Amniotic epithelial cell (primary cell): ENCODE results near the gene RSL1D1.
"Not testable (repeated sequence)": the region's sequence is repeated elsewhere in the genome, so short reads cannot be mapped to it uniquely, and the experiment has no call there.

Experiments
- DNase-seq: peaks from one replicate; pipeline ENCODE4 v3.0.0-alpha.2; 2010; ENCODE audit warnings: low read depth

The RSL1D1 gene

GRCh38 chr16:11843861-11844260 lies 7.5 kb downstream of the RSL1D1 start:
- no peak for DNase-seq

- no peak for DNase-seq
These were observed 8.1 kb downstream of the RSL1D1 start for GRCh38 chr16:11843206-11843605.

GRCh38 chr16:11841026-11841425 lies 10.3 kb downstream of the RSL1D1 start:
- no peak for DNase-seq

- DNase-seq, result peak; percentile 82
These were observed 14.6 kb downstream of the RSL1D1 start for GRCh38 chr16:11836650-11837244.

- DNase-seq, result peak; percentile 82
These were observed 15.3 kb downstream of the RSL1D1 start for GRCh38 chr16:11835891-11836649.

GRCh38 chr16:11835309-11835708 lies 16.0 kb downstream of the RSL1D1 start:
- DNase-seq, result no peak

- peak; percentile 99 for DNase-seq
These were observed 17.2 kb downstream of the RSL1D1 start for GRCh38 chr16:11833951-11834695.

GRCh38 chr16:11828696-11829095 lies 22.6 kb downstream of the RSL1D1 start:
- DNase-seq, result no peak

- not testable (repeated sequence) for DNase-seq
These were observed 25.7 kb downstream of the RSL1D1 start for GRCh38 chr16:11825520-11826165.

DNA sequence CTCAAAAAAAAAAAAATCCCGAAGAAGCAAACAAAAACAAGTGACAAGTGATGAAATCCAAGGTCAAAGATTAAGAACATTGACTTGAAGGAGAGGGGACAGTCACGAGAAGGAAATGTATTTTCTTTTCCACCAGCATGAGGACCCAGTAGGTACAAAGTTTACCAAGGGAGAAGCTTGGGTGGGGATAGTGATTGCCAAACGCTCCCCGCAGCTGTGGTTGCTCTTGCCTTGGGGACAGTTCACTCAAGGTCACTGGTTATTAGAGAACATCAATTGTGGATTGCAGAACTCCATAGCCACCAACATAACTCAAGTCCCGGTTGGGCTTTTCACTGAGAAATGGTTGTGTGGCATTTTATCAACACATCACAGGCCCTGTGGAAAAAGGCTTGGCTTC lies 27.0 kb downstream of the RSL1D1 start:
- no peak for DNase-seq

GRCh38 chr16:11823645-11824044 lies 27.7 kb downstream of the RSL1D1 start:
- not testable (repeated sequence) for DNase-seq

DNA sequence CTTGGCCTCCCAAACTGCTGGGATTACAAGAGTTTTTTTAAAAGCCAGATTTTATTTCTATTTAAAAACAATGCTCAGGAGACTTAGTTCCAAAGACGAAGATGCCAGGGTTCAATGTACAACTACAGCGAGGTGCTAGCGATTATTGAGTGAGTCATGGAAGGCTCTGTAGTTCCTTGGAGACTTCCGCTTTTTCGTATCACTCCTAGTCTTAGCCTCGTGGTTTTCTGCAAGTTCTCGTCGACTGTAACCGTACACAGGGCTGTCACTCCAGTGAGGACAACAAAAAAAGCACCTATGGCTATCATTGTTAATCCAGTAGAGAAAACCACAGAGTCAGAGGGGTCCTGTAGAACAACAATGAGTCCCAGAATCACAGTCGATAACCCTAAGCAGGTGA lies 31.5 kb downstream of the RSL1D1 start:
- DNase-seq, result no peak

DNA sequence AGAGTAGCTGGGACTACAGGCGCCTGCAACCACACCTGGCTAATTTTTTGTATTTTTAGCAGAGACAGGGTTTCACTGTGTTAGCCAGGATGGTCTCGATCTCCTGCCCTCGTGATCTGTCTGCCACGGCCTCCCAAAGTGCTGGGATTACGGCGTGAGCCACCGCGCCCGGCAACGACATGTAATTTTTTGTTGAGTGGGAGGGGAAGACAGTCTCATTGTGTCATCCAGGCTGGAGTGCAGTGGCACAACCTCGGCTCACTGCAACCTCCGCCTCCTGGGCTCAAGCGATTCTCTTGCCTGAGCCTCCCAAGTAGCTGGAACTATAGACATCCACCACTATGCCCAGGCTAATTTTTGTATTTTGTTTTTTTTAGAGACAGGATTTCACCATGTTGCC lies 32.4 kb downstream of the RSL1D1 start:
- not testable (repeated sequence) for DNase-seq

- DNase-seq, result no peak
These were observed 35.2 kb downstream of the RSL1D1 start for GRCh38 chr16:11816123-11816522.

- not testable (repeated sequence) for DNase-seq
These were observed 36.5 kb downstream of the RSL1D1 start for GRCh38 chr16:11814800-11815199.

DNA sequence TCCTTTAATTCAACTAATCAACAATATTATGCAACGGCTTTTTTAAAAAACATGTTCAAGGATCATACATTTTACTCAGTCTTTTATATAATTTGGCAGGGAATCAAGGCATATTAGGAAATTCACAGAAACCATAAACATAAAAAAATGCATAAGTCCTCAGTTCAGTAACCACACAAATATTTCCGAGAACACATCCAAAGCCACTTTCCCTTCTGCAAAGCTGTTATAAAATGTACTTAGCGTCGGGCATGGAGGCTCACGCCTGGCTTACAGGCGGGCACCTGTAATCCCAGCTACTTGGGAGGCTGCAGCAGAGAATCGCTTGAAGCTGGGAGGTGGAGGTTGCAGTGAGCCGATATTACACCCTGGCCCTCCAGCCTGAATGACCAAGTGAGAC lies 44.6 kb downstream of the RSL1D1 start:
- DNase-seq, result peak; percentile 89

GRCh38 chr16:11805556-11805955 lies 45.8 kb downstream of the RSL1D1 start:
- DNase-seq, result no peak

GRCh38 chr16:11801481-11802021 lies 49.8 kb downstream of the RSL1D1 start:
- peak; percentile 81 for DNase-seq

DNA sequence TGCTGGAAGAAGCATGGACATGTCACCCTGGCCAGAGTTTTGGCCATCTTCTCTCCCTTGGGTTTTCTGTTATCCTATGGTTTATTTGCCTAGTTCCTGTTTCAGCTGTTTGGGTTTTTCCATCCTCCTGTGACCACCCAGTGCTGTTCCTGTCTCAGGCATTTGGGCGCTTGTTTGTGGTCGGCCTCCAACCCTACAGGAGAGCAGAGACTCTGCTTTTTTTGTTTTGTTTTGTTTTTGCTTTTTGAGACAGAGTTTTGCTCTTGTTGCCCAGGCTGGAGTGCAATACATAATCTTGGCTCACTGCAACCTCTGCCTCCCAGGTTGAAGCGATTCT lies 51.0 kb downstream of the RSL1D1 start:
- DNase-seq, result no peak

- no peak for DNase-seq
These were observed 51.6 kb downstream of the RSL1D1 start for GRCh38 chr16:11799509-11800381.

DNA sequence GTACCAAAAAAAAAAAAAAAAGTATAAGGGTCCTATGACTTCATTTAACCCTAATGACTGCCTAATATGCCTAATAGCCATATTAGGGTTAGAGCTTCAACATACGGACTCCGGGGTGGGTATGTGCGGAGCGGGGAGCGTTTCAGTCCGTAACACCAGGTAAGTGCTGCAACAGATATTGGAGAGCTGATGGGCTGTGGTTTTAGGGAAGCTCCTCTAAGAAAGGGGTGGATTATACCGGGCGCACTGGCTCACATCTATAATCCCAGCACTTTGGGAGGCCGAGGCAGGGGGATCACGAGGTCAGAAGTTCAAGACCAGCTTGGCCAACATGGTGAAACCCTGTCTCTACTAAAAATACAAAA lies 52.3 kb downstream of the RSL1D1 start:
- no peak for DNase-seq

DNA sequence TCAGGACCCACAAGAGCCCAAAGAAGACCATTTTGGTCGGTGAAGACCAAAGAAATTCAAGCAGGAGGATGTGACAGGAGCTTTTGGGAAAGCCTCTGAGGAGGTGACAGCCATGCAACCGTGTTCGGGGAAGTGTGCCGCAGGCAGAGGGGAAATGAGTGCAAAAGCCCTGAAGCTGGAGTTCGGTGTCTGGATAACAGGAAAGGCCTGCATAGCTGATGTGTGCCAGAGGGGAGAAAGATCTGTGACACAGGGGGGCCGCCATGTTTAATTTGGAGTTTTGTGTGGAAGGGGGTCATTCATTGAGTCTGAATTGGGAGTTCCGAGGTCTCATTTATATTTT lies 53.4 kb downstream of the RSL1D1 start:
- no peak for DNase-seq
